BE2C (cell line): ENCODE results near the gene UGT2A2.

ENCODE experiments used
- DNase-seq: peaks from one replicate; pipeline ENCODE4 v3.0.0-alpha.2; 2020
- H3K27me3 ChIP-seq: fragments of 250-450 bp; sonication (Bioruptor Pico); 2 replicates; pipeline ENCODE4 v1.5.1; 2020; ENCODE audit warnings: mild to moderate bottlenecking
- H3K36me3 ChIP-seq: fragments of 250-450 bp; sonication (Bioruptor Pico); 2 replicates; pipeline ENCODE4 v1.5.1; 2020; ENCODE audit warnings: mild to moderate bottlenecking
- H3K4me1 ChIP-seq: fragments of 250-450 bp; sonication (Bioruptor Pico); 2 replicates; pipeline ENCODE4 v1.5.1; 2020
- H3K4me3 ChIP-seq: 2 replicates; pipeline ENCODE4 v1.5.1; 2011; ENCODE audit warnings: low read depth, low read length
- H3K9me3 ChIP-seq: fragments of 250-450 bp; sonication (Bioruptor Pico); 2 replicates; pipeline ENCODE4 v1.5.1; 2020
- CTCF ChIP-seq: IDR thresholded peaks from 2 replicates; pipeline ENCODE4 v1.5.1; 2012; ENCODE audit warnings: mild to moderate bottlenecking, low read depth, low read length

UGT2A2 gene

DNA sequence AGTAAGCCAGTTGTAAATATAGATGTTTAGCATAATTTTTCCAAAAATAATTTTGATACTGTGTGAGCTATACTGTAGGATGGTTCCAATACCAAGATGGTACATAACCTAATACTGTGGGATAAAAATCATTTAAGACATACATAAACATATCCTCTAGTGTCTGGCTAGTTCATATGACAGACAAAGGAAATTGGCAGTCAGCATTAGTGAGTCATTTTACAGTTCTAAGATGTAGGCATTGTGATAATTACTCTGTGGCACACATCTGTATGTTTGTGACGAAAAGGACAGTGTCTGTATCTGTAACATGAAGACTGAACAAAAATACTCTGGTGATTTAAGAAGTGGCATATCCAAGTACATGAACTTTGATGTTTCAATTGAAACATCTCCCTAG lies 49.6 kb downstream of the UGT2A2 start:
- no peak for TF ChIP-seq CTCF
- Histone ChIP-seq H3K4me1 (no peaks in the 10 kb centered on the region), H3K36me3 (no peaks in the 10 kb centered on the region), H3K9me3 (no peaks in the 10 kb centered on the region), H3K4me3 (no peak overlapping the region), H3K27me3 (no peaks in the 10 kb centered on the region)
- DNase-seq: no peak

GRCh38 chr4:69584135-69584534 lies 55.3 kb downstream of the UGT2A2 start:
- Histone ChIP-seq H3K4me1 (no peaks in the 10 kb centered on the region), H3K9me3 (no peaks in the 10 kb centered on the region)
- TF ChIP-seq CTCF: no peak

GRCh38 chr4:69583543-69583942 lies 55.9 kb downstream of the UGT2A2 start:
- TF ChIP-seq CTCF: no peak
- Histone ChIP-seq H3K36me3 (no peaks in the 10 kb centered on the region), H3K4me3 (no peak overlapping the region), H3K9me3 (no peaks in the 10 kb centered on the region), H3K27me3 (no peaks in the 10 kb centered on the region), H3K4me1 (no peaks in the 10 kb centered on the region)
- no peak for DNase-seq

More at GRCh38 chr4:69584135-69584534, 55.3 kb downstream of the UGT2A2 start:
- Histone ChIP-seq H3K36me3 (no peaks in the 10 kb centered on the region), H3K27me3 (no peaks in the 10 kb centered on the region), H3K4me3 (no peak overlapping the region)
- DNase-seq: no peak

DNA sequence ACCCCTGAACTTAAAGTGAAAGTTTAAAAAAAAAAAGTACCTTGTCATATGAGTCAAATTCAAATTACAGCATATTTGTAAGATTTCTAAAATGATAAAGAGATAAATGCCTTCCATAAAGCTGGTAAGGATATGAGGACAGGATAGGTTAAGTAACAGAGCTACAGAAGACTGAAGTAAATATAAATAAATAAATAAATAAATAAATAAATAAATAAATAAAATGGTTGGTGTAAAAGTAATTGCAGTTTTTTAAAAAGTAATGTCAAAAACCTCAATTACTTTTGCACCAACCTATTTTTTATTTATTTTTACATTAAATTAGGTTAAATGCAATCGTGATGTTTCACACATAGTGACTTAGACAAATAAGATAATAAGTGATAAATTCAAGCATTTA lies 62.2 kb downstream of the UGT2A2 start:
- no peak for DNase-seq
- no peaks in the 10 kb centered on the region for H3K36me3 ChIP-seq
- no peak overlapping the region for H3K4me3 ChIP-seq
- H3K9me3 ChIP-seq: no peaks in the 10 kb centered on the region
- TF ChIP-seq CTCF: no peak
- no peaks in the 10 kb centered on the region for H3K27me3 ChIP-seq
- no peaks in the 10 kb centered on the region for H3K4me1 ChIP-seq

DNA sequence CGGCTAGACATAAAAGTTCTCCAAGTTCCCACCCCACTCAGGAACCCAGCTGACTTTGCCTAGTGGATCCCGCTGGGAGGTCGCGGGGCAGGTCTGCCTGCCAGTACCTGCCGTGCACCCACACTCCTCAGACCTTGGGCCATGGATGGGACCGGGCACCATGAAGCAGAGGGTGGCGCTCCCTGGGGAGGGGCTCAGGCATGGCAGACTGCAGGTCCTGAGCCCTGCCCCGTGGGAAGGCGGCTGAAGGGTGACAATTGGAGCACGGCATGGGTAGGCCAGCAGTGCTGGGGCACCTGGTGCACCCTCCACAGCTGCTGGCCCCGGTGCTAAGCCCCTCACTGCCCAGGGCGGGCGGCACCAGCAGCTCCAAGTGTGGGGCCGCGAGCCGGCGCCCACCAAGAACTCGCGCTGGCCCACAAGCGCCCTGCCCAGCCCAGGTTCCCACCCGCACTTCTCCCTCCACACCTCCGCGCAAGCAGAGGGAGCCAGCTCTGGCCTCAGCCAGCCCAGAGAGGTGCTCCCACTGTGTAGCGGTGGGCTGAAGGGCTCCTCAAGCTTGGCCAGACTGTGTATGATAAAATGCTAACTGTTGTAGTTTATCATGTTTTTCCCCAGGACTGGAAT lies 63.1 kb downstream of the UGT2A2 start:
- Histone ChIP-seq H3K4me3 (no peak overlapping the region), H3K27me3 (no peaks in the 10 kb centered on the region), H3K4me1 (no peaks in the 10 kb centered on the region), H3K36me3 (no peaks in the 10 kb centered on the region), H3K9me3 (no peaks in the 10 kb centered on the region)
- TF ChIP-seq CTCF: no peak
- DNase-seq: no peak

DNA sequence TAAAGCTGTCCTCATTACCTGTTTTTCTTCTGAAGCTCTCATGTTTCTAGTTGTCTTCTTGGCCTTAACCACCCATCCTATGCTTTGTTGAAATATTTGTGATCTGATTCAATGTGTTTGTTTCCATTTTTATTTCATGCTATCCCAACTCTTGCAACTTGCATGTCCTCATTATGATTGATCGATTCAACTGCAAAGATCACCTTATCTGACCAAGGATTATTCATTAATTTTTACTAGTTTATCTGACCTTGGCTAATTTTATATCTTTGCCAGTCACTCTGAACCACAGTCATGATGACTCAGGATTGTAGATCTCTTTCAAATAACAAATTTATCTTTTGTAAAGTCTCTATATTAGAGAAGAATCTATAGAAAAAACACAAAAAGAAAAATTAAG lies 70.7 kb downstream of the UGT2A2 start:
- DNase-seq: no peak
- Histone ChIP-seq H3K36me3 (no peaks in the 10 kb centered on the region), H3K4me1 (no peaks in the 10 kb centered on the region), H3K4me3 (no peak overlapping the region), H3K27me3 (no peaks in the 10 kb centered on the region), H3K9me3 (no peaks in the 10 kb centered on the region)
- no peak for TF ChIP-seq CTCF
